K562 (cell line): ENCODE data around the gene EZH1. TPM values are rescaled to one million over a fixed set of nuclear protein-coding genes. Genes with fewer than 3 reads are reported as not detected.

Experiments used
- ASH1L ChIP-seq: fragments of 450-650 bp; IDR thresholded peaks from 2 replicates; pipeline ENCODE4 v1.6.1; 2018; ENCODE audit warnings: borderline replicate concordance, mild to moderate bottlenecking, low read depth; ENCODE audit not compliant: partially characterized antibody
- BACH1 ChIP-seq: fragments of 200-800 bp; sonication (Bioruptor generic); IDR thresholded peaks from 2 replicates; pipeline ENCODE4 v1.6.1; 2016; ENCODE audit warnings: missing genetic modification characterization, missing compliant biosample characterization
- BRD9 ChIP-seq: fragments of 450-650 bp; IDR thresholded peaks from 2 replicates; pipeline ENCODE4 v1.6.1; 2018; ENCODE audit warnings: low read depth; ENCODE audit not compliant: partially characterized antibody
- CREM ChIP-seq: IDR thresholded peaks from 2 replicates; pipeline ENCODE4 v1.6.1; 2014; ENCODE audit warnings: antibody characterized with exemption, low read depth
- ELK3 ChIP-seq: fragments of 450-650 bp; formaldehyde crosslinking; IDR thresholded peaks from 2 replicates; pipeline ENCODE4 v1.4.0; 2020; ENCODE audit warnings: mild to moderate bottlenecking
- EWSR1 ChIP-seq: fragments of 450-650 bp; IDR thresholded peaks from 2 replicates; pipeline ENCODE4 v1.6.1; 2018; ENCODE audit warnings: borderline replicate concordance, mild to moderate bottlenecking, low read depth, moderate library complexity; ENCODE audit not compliant: partially characterized antibody
- FOXO4 ChIP-seq: fragments of 450-650 bp; formaldehyde crosslinking; IDR thresholded peaks from 2 replicates; pipeline ENCODE4 v1.4.0; 2020; ENCODE audit warnings: mild to moderate bottlenecking, moderate library complexity
- HNRNPH1 ChIP-seq: fragments of 200-400 bp; formaldehyde crosslinking; optimal IDR thresholded peaks from 2 replicates; pipeline ENCODE3; 2017; ENCODE audit warnings: low read depth, mild to moderate bottlenecking, low read length, moderate library complexity
- HNRNPK ChIP-seq: fragments of 200-400 bp; formaldehyde crosslinking; IDR thresholded peaks from one replicate; pipeline ENCODE4 v1.6.1; 2018; ENCODE audit warnings: mild to moderate bottlenecking, low read depth, low read length; ENCODE audit not compliant: poor library complexity, severe bottlenecking
- KLF13 ChIP-seq: fragments of 450-650 bp; IDR thresholded peaks from 2 replicates; pipeline ENCODE4 v1.6.1; 2016; ENCODE audit warnings: missing genetic modification characterization, low read depth, mild to moderate bottlenecking, missing compliant biosample characterization, moderate library complexity, borderline replicate concordance
- MECOM ChIP-seq: fragments of 250-450 bp; sonication (Bioruptor Pico); IDR thresholded peaks from 2 replicates; pipeline ENCODE4 v1.8.0; 2022; ENCODE audit warnings: inconsistent platforms
- PCBP1 ChIP-seq: fragments of 200-400 bp; formaldehyde crosslinking; IDR thresholded peaks from 2 replicates; pipeline ENCODE4 v1.6.1; 2018; ENCODE audit warnings: mild to moderate bottlenecking, low read depth, low read length; ENCODE audit not compliant: poor library complexity, severe bottlenecking
- PHTF2 ChIP-seq: fragments of 250-450 bp; sonication (Bioruptor Pico); IDR thresholded peaks from 2 replicates; pipeline ENCODE4 v1.5.0; 2021; ENCODE audit warnings: mild to moderate bottlenecking
- PRDM10 ChIP-seq: fragments of 450-650 bp; IDR thresholded peaks from 2 replicates; pipeline ENCODE4 v1.6.1; 2018; ENCODE audit not compliant: partially characterized antibody
- THAP12 ChIP-seq: fragments of 250-450 bp; sonication (Bioruptor Pico); IDR thresholded peaks from 2 replicates; pipeline ENCODE4 v1.9.0; 2021; ENCODE audit warnings: mild to moderate bottlenecking, inconsistent platforms
- U2AF1 ChIP-seq: fragments of 200-400 bp; formaldehyde crosslinking; optimal IDR thresholded peaks from 2 replicates; pipeline ENCODE3; 2017; ENCODE audit warnings: mild to moderate bottlenecking, low read depth, low read length, moderate library complexity
- ZKSCAN1 ChIP-seq: fragments of 150-350 bp; IDR thresholded peaks from 2 replicates; pipeline ENCODE4 v1.6.1; 2016; ENCODE audit warnings: low read depth, low read length
- ZNF212 ChIP-seq: fragments of 450-650 bp; formaldehyde crosslinking; IDR thresholded peaks from 2 replicates; pipeline ENCODE4 v1.4.0; 2020; ENCODE audit warnings: mild to moderate bottlenecking
- ZNF311 ChIP-seq: fragments of 250-450 bp; sonication (Bioruptor Pico); IDR thresholded peaks from 2 replicates; pipeline ENCODE4 v1.4.0; 2020; ENCODE audit warnings: mild to moderate bottlenecking, moderate library complexity
- ZNF57 ChIP-seq: fragments of 450-650 bp; formaldehyde crosslinking; IDR thresholded peaks from 2 replicates; pipeline ENCODE4 v1.4.0; 2020; ENCODE audit warnings: mild to moderate bottlenecking, moderate library complexity
- ZNF780A ChIP-seq: fragments of 250-450 bp; sonication (Bioruptor Pico); IDR thresholded peaks from 2 replicates; pipeline ENCODE4 v1.5.0; 2021; ENCODE audit warnings: mild to moderate bottlenecking
- polyA plus RNA-seq, 8 experiments: library from polyadenylated mRNA; depleted of rRNA in 4 of 8; stranded (reverse) in 5 of 8; unstranded in 3 of 8; fragments of >200 nt; fragmentation: Nextera tagmentation in 2 of 8; fragmentation: Illumina TruSeq in 1 of 8; extraction: Ambion mirVana in 2 of 8; extraction: Trizol in 1 of 8; gene quantifications; 2 replicates each; pipeline versions ENCODE4 v1.2.1 to v1.2.3, GENCODE V29; 2011 to 2014; ENCODE audit warnings: inconsistent platforms in 1 of 8, missing spikeins in 1 of 8
- total RNA-seq, 7 experiments: library from RNA; depleted of rRNA in 6 of 7; stranded (reverse); fragments of >200 nt in 6 of 7; fragmentation: Illumina TruSeq in 2 of 7; extraction: Trizol in 2 of 7; gene quantifications; 2 replicates each; pipeline versions ENCODE4 v1.2.1 to v1.2.3, GENCODE V29; 2011 to 2021; ENCODE audit warnings: low replicate concordance in 1 of 7

The EZH1 gene
- total and polyA plus RNA-seq, 9 of the 15 experiments (the other 6 are each of a cell fraction or from before 2014, with no cell fraction given), result 8.6 to 40.8 (median 22.9) TPM

- TF ChIP-seq ZNF780A, result no peak
- TF ChIP-seq ZNF212, result no peak
- no peak for TF ChIP-seq PHTF2 (CRISPR knock-in tag)
- TF ChIP-seq PRDM10, result peak; percentile 68
- no peak for TF ChIP-seq U2AF1
- no peak for TF ChIP-seq ELK3 (CRISPR knock-in tag)
- TF ChIP-seq HNRNPK, result no peak
- TF ChIP-seq ZNF311, result no peak
- TF ChIP-seq BRD9, result no peak
- no peak for TF ChIP-seq MECOM
- peak; percentile 55; the same call in 1 of the 2 replicates for TF ChIP-seq BACH1 (tag)
- TF ChIP-seq PCBP1, result no peak
- TF ChIP-seq ZKSCAN1, result no peak
- no peak for TF ChIP-seq ZNF57 (CRISPR knock-in tag)
- no peak for TF ChIP-seq ASH1L
- TF ChIP-seq FOXO4 (CRISPR knock-in tag), result no peak
- no peak for TF ChIP-seq HNRNPH1
- peak; percentile 24; the same call in 1 of the 2 replicates for TF ChIP-seq CREM
- TF ChIP-seq KLF13 (tag), result no peak
- TF ChIP-seq EWSR1, result no peak
- TF ChIP-seq THAP12, result no peak
These were observed 30.8 kb upstream of the EZH1 start (continued) for GRCh38 chr17:42775534-42776098.
